Activated T-cell treated with anti-CD3 and anti-CD28 coated beads for 24 hours (primary cell): Measurements from ENCODE around the gene KBTBD13.
"Not testable (repeated sequence)": the region's sequence is repeated elsewhere in the genome, so short reads cannot be mapped to it uniquely, and the experiment has no call there.

Experiments used
- DNase-seq: peaks from one replicate; pipeline ENCODE4 v3.0.0-alpha.2; 2020; ENCODE audit warnings: low read depth

Gene KBTBD13

DNA sequence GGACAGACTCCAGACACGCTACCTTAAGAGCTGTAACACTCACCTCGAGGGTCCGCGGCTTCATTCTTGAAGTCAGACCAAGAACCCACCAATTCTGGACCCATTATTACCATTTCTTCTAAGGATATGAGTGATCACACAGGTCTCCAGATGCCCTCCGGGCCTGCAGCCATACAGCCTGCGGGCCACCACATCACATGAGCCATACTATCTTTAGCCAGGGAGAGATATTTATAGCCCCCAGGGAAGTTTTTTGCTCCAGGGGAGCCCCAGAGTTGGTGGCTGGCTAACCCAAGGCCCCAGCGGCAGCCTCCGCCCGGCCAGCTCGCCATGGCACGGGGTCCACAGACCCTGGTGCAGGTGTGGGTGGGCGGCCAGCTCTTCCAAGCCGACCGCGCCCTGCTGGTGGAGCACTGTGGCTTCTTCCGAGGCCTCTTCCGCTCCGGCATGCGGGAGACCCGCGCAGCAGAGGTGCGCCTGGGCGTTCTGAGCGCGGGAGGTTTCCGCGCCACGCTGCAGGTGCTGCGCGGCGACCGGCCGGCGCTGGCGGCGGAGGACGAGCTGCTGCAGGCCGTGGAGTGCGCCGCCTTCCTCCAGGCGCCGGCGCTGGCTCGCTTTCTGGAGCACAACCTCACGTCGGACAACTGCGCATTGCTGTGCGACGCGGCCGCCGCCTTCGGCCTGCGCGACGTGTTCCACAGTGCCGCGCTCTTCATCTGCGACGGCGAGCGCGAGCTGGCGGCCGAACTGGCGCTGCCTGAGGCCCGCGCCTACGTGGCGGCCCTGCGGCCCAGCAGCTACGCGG, at the start of gene KBTBD13:
KBTBD13 (plus strand) TSS at position 261 of the 805 bp plus-strand sequence; CDS start at position 331, 70 bp downstream.
- DNase-seq = no peak

- no peak for DNase-seq
These were observed 49.8 kb upstream of the KBTBD13 start for GRCh38 chr15:65026756-65027155.

GRCh38 chr15:65027593-65027992, 49.0 kb upstream of the KBTBD13 start:
- DNase-seq = no peak

- DNase-seq = no peak
These were observed 48.2 kb upstream of the KBTBD13 start for GRCh38 chr15:65028338-65028737.

GRCh38 chr15:65028921-65029735, 47.4 kb upstream of the KBTBD13 start, which contains the start of gene MTFMT:
Gene MTFMT (minus strand): TSS chr15:65029639. CDS start chr15:65029613, 26 bp downstream.
- DNase-seq = peak; percentile 93

- no peak for DNase-seq
These were observed 46.8 kb upstream of the KBTBD13 start for GRCh38 chr15:65029736-65030208.

GRCh38 chr15:65032801-65033537, 43.6 kb upstream of the KBTBD13 start:
- no peak for DNase-seq

GRCh38 chr15:65033659-65034269, 42.8 kb upstream of the KBTBD13 start:
- no peak for DNase-seq

DNA sequence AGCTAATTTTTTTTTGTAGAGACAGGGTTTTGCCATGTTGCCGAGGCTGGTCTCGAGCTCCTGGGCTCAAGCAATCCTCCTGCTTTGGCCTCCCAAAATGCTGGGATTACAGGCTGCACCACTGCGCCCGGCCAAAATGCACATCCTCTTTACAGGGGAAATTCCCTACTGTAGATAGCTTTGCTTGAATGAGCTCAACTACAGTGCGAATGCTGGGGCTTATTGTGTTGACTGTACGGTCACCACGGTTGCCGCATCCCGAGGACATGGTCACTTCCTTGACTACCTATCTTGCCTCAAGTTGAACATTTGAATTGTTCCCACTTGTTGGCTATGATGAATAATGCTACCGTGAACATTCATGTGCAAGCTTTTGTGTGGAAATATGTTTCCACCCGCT, 41.8 kb upstream of the KBTBD13 start:
- DNase-seq = no peak

DNA sequence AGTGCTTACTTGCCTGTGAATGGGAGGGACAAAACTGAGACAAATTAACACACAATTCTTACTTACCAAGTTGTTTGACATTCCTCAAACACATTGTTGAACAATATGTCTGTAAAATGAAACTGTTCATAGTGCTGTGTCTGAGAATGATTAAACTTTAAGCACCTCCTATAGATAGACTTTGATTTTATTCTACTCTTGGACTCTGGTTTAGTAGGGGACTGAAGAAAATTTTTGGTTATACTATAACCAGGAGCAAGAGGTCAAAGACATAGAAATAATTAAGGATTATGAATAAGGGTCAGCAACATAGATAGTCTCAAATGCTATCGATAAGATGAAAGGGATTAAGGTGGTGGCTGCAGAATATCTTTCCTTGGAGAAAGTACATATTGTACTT, 39.2 kb upstream of the KBTBD13 start:
- no peak for DNase-seq

DNA sequence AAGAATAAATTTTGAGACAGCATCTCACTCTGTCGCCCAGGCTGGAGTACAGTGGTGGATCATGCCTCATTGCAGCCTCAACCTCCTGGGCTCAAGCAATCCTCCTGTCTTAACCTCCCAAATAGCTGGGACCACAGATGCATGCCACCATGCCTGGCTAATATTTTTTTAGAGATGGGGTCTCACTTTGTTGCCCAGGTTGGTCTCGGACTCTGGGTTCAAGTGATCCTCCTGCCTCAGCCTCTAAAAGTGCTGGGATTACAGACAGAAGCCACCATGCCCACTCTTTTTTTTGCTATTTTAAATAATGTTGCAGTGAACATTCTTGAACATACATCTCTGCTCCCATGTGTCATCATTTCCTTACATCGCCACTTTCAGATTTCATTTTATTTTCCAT, 38.1 kb upstream of the KBTBD13 start:
- DNase-seq = no peak

GRCh38 chr15:65038836-65039235, 37.7 kb upstream of the KBTBD13 start:
- no peak for DNase-seq

GRCh38 chr15:65040461-65040860, 36.1 kb upstream of the KBTBD13 start:
- DNase-seq = no peak

- no peak for DNase-seq
These were observed 34.8 kb upstream of the KBTBD13 start for GRCh38 chr15:65041787-65042186.

- no peak for DNase-seq
These were observed 33.7 kb upstream of the KBTBD13 start for GRCh38 chr15:65042776-65043327.

- not testable (repeated sequence) for DNase-seq
These were observed 32.3 kb upstream of the KBTBD13 start for GRCh38 chr15:65044218-65044617.

DNA sequence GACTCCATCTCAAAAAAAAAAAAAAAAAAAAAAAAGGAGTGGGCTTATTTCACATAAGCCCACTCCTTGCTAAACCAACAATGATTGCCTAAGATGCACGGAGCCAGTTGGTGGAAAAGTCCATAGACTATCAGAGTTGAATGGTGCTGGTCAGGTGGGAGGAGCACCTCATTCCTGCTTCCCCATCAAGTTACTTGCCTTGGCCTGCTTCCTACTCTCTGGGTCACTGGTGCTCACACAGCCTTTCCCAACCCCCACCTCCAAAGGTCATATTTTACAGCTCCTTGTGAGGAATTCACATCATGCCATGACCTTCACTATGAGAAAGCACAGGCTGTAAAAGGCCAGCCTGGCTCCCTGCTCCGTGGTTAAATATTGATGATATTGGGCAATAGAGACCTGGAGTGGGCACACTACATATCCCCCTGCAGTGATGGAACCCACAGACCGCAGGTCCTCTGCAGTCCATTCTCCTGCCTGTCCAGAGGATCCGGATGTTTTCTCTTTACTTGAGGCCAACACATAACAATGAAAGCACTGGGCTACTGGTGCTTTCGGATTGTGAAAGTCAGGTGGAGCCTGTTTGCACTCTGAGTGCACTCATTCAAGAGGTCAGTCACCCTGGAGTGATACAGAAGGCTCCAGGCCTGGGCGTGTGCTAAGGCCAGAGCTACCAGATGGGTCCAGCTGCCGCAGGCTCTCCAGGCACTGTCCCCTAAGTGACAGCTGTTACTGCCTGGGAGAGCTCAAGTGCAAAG, 31.6 kb upstream of the KBTBD13 start, which contains the start of gene SLC51B:
SLC51B (plus strand) TSS at position 664 of the 758 bp plus-strand sequence. CDS start 4,618 bp downstream, outside the sequence.
- no peak for DNase-seq

GRCh38 chr15:65048241-65048640, 28.3 kb upstream of the KBTBD13 start:
- DNase-seq = no peak

DNA sequence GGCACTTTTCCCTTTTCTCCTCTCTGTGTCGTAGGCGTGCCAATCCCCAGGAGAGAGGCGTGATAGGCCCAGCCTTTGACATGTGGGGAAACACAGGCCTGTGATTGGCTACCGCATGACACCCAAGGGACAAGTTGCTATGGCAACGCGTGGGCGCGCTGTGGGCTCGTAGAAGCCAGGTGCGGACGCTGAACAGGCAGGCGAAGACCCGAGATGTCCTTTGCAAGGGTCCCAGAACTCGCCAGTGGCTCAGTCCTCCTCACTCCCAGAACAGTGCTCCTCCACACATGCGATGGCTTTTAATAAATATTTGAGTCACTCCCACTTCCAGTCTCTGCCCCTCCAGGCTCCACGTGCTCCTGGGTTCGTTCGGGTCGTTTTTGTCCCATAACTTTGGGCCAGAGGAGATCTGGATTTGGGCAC, 27.1 kb upstream of the KBTBD13 start:
- peak; percentile 83 for DNase-seq

- DNase-seq = no peak
These were observed 26.3 kb upstream of the KBTBD13 start for GRCh38 chr15:65050270-65050669.
